Keratinocyte (primary cell): Measurements from ENCODE around the gene BAZ2B. TPM values are rescaled to one million over a fixed set of nuclear protein-coding genes. Genes with fewer than 3 reads are reported as not detected.

Experiments
- DNase-seq: peaks from one replicate; pipeline ENCODE4 v3.0.0-alpha.2; 2011; ENCODE audit warnings: low read depth, missing footprints, low spot score
- FAIRE-seq: peaks from 2 replicates; lab custom pipeline; 2011; peaks lifted over from hg19 to GRCh38; lab: Jason Lieb, UNC
- H2AFZ ChIP-seq: 2 replicates; pipeline ENCODE4 v1.6.0; 2012; ENCODE audit warnings: low read length, control low read depth, inconsistent platforms; ENCODE audit not compliant: control insufficient read depth
- H3K27ac ChIP-seq: 2 replicates; pipeline ENCODE4 v1.5.1; 2011; ENCODE audit warnings: low read length; ENCODE audit not compliant: control insufficient read depth, insufficient read depth
- H3K27me3 ChIP-seq: 3 replicates; pipeline ENCODE4 v1.6.0; 2011; ENCODE audit warnings: low read length; ENCODE audit not compliant: control insufficient read depth, insufficient read depth; ENCODE audit errors: extremely low read depth
- H3K36me3 ChIP-seq, 2 experiments: 2 replicates in 1 of 2; 3 replicates in 1 of 2; pipeline ENCODE4 v1.5.1; 2011; ENCODE audit warnings: low read length in 2 of 2, mild to moderate bottlenecking in 1 of 2; ENCODE audit not compliant: control insufficient read depth in 2 of 2, insufficient read depth in 2 of 2; ENCODE audit errors: extremely low read depth in 1 of 2
- H3K4me1 ChIP-seq: 3 replicates; pipeline ENCODE4 v1.5.1; 2011; ENCODE audit warnings: low read length; ENCODE audit not compliant: control insufficient read depth, insufficient read depth; ENCODE audit errors: extremely low read depth
- H3K4me2 ChIP-seq: 3 replicates; pipeline ENCODE4 v1.6.0; 2011; ENCODE audit warnings: low read depth, low read length; ENCODE audit not compliant: control insufficient read depth, insufficient read depth; ENCODE audit errors: extremely low read depth
- H3K4me3 ChIP-seq, 3 experiments: fragments of 200-600 bp in 1 of 3; sonication (generic) in 1 of 3; 2 replicates in 2 of 3; 3 replicates in 1 of 3; pipeline ENCODE4 v1.5.1; 2011 to 2016; ENCODE audit warnings: low read length in 3 of 3, mild to moderate bottlenecking in 3 of 3, control low read depth in 2 of 3, inconsistent platforms in 1 of 3, low read depth in 1 of 3, mixed read lengths in 1 of 3, mixed run types in 1 of 3, moderate library complexity in 1 of 3; ENCODE audit not compliant: control insufficient read depth in 2 of 3, insufficient read depth in 2 of 3; ENCODE audit errors: extremely low read depth in 1 of 3
- H3K79me2 ChIP-seq: 2 replicates; pipeline ENCODE4 v1.6.0; 2012; ENCODE audit warnings: low read length; ENCODE audit not compliant: control insufficient read depth, insufficient read depth
- H3K9ac ChIP-seq: 3 replicates; pipeline ENCODE4 v1.6.0; 2011; ENCODE audit warnings: low read length; ENCODE audit not compliant: control insufficient read depth, insufficient read depth; ENCODE audit errors: extremely low read depth
- H3K9me1 ChIP-seq: 3 replicates; pipeline ENCODE4 v1.6.0; 2011; ENCODE audit warnings: low read length; ENCODE audit not compliant: control insufficient read depth, insufficient read depth; ENCODE audit errors: extremely low read depth
- H3K9me3 ChIP-seq: 2 replicates; pipeline ENCODE4 v1.5.1; 2012; ENCODE audit warnings: low read depth, low read length; ENCODE audit not compliant: control insufficient read depth
- H4K20me1 ChIP-seq: 3 replicates; pipeline ENCODE4 v1.6.0; 2011; ENCODE audit warnings: low read length; ENCODE audit not compliant: control insufficient read depth, insufficient read depth; ENCODE audit errors: extremely low read depth
- CTCF ChIP-seq, 3 experiments: IDR thresholded peaks in 1 of 3; conservative IDR thresholded peaks in 1 of 3; optimal IDR thresholded peaks in 1 of 3; 2 replicates in 2 of 3; 3 replicates in 1 of 3; pipeline versions ENCODE3 to v1.5.1; 2011; ENCODE audit warnings: low read length in 3 of 3, mild to moderate bottlenecking in 3 of 3, moderate library complexity in 2 of 3, control low read depth in 1 of 3, inconsistent platforms in 1 of 3; ENCODE audit not compliant: insufficient read depth in 2 of 3; ENCODE audit errors: extremely low read depth in 1 of 3
- EZH2 ChIP-seq: IDR thresholded peaks from one replicate; pipeline ENCODE4 v1.6.1; 2012; ENCODE audit warnings: inconsistent platforms, mild to moderate bottlenecking, low read length, moderate library complexity
- dilution Hi-C: fragments of 300-500 bp; cut with MboI; formaldehyde crosslinking; loops from one replicate; pipeline ENCODE4 v1.7.0; 2020; ENCODE audit warnings: low sequenced_read_pairs; ENCODE audit not compliant: extremely low pct_ligation_motif_present
- polyA plus RNA-seq, 5 experiments: library from polyadenylated mRNA; depleted of rRNA in 3 of 5; stranded (reverse) in 3 of 5; stranded (forward) in 1 of 5; unstranded in 1 of 5; fragments of >200 nt; gene quantifications; 1 replicate in 1 of 5; 2 replicates in 3 of 5; 3 replicates in 1 of 5; pipeline versions ENCODE4 v1.2.1 to v1.2.3, GENCODE V29; 2011 to 2012; ENCODE audit warnings: missing spikeins in 2 of 5, low read depth in 1 of 5, low replicate concordance in 1 of 5

The BAZ2B gene
- polyA plus RNA-seq, 1 donor (not counting 4 experiments of a cell fraction or from before 2014, with no cell fraction given) = 27.0 TPM

- Histone ChIP-seq H3K4me1 (no peaks in the 10 kb centered on the region), H3K36me3 (no peaks in the 10 kb centered on the region), H3K79me2 (no peaks in the 10 kb centered on the region), H3K4me3 (no peak overlapping the region), H3K9me1 (no peaks in the 10 kb centered on the region), H3K4me2 (no peak overlapping the region), H2AFZ (no peak overlapping the region), H3K27ac (no peak overlapping the region), H3K27me3 (no peaks in the 10 kb centered on the region), H4K20me1 (no peaks in the 10 kb centered on the region), H3K9me3 (no peaks in the 10 kb centered on the region), H3K9ac (no peak overlapping the region)
- DNase-seq (no peak), FAIRE-seq (no peak)
- dilution Hi-C loops = no loop called here
- no peak for TF ChIP-seq CTCF (optimal IDR thresholded peaks at IDR 0.05 in 1 of 3, IDR thresholded peaks at IDR 0.05 in 1 of 3, conservative IDR thresholded peaks at IDR 0.05 in 1 of 3; ENCODE audit: extremely low read depth in 1 of 3, insufficient read depth in 2 of 3, low read length in 3 of 3)
- TF ChIP-seq EZH2 = no peak
Observed at GRCh38 chr2:159275111-159275510, 341.2 kb downstream of the BAZ2B start.

GRCh38 chr2:159272156-159272555 is 344.2 kb downstream of the BAZ2B start:
- H3K79me2 ChIP-seq = no peaks in the 10 kb centered on the region
- H3K27ac ChIP-seq = no peak overlapping the region
- no peak overlapping the region for H3K9ac ChIP-seq
- dilution Hi-C loops = no loop called here
- no peak overlapping the region for H3K4me2 ChIP-seq
- DNase-seq = no peak
- no peak for TF ChIP-seq EZH2
- TF ChIP-seq CTCF (optimal IDR thresholded peaks at IDR 0.05 in 1 of 3, IDR thresholded peaks at IDR 0.05 in 1 of 3, conservative IDR thresholded peaks at IDR 0.05 in 1 of 3; ENCODE audit: extremely low read depth in 1 of 3, insufficient read depth in 2 of 3, low read length in 3 of 3) = no peak
- peak; percentile 36 for FAIRE-seq
- no peaks in the 10 kb centered on the region for H3K27me3 ChIP-seq
- no peak overlapping the region for H3K4me3 ChIP-seq
- no peaks in the 10 kb centered on the region for H3K4me1 ChIP-seq
- H3K36me3 ChIP-seq = no peaks in the 10 kb centered on the region
- H2AFZ ChIP-seq = no peak overlapping the region
- no peaks in the 10 kb centered on the region for H3K9me1 ChIP-seq
- no peaks in the 10 kb centered on the region for H4K20me1 ChIP-seq
- no peaks in the 10 kb centered on the region for H3K9me3 ChIP-seq
